ENCODE results near the gene ELANE.

Gene ELANE

GRCh38 chr19:858284-858683, 6.2 kb downstream of the ELANE start:
- ATAC-seq, result no peak
- TF ChIP-seq POU6F1 (CRISPR knock-in tag; IDR thresholded peaks at IDR 0.05; ENCODE audit: borderline replicate concordance, low read depth), result no peak
- no peak for TF ChIP-seq TSHZ2 (CRISPR knock-in tag; IDR thresholded peaks at IDR 0.05)
- no peak for TF ChIP-seq GLIS3 (CRISPR knock-in tag; IDR thresholded peaks at IDR 0.05)
- TF ChIP-seq OSR1 (CRISPR knock-in tag; IDR thresholded peaks at IDR 0.05), result no peak
- TF ChIP-seq SNAI2 (CRISPR knock-in tag; IDR thresholded peaks at IDR 0.05), result no peak
- TF ChIP-seq CREB5 (CRISPR knock-in tag; IDR thresholded peaks at IDR 0.05; ENCODE audit: low read depth), result no peak
- TF ChIP-seq ZFP3 (CRISPR knock-in tag; IDR thresholded peaks at IDR 0.05), result no peak
- TF ChIP-seq ZFP30 (CRISPR knock-in tag; IDR thresholded peaks at IDR 0.05), result no peak
- no peak for TF ChIP-seq PATZ1 (CRISPR knock-in tag; IDR thresholded peaks at IDR 0.05; ENCODE audit: borderline replicate concordance)
- no peak for TF ChIP-seq ARNTL (CRISPR knock-in tag; IDR thresholded peaks at IDR 0.05; ENCODE audit: borderline replicate concordance, low read depth)
- TF ChIP-seq ZNF70 (CRISPR knock-in tag; IDR thresholded peaks at IDR 0.05), result no peak
- no peak for TF ChIP-seq RARB (CRISPR knock-in tag; IDR thresholded peaks at IDR 0.05)
- no peak for TF ChIP-seq BACH2 (CRISPR knock-in tag; IDR thresholded peaks at IDR 0.05; ENCODE audit: borderline replicate concordance)
- TF ChIP-seq ISL1 (CRISPR knock-in tag; IDR thresholded peaks at IDR 0.05), result no peak
- TF ChIP-seq ZNF8 (CRISPR knock-in tag; IDR thresholded peaks at IDR 0.05), result no peak
- no peak for TF ChIP-seq CSRNP3 (CRISPR knock-in tag; IDR thresholded peaks at IDR 0.05)
- no peak for TF ChIP-seq PPARA (CRISPR knock-in tag; IDR thresholded peaks at IDR 0.05; ENCODE audit: borderline replicate concordance)
- TF ChIP-seq ESRRG (CRISPR knock-in tag; IDR thresholded peaks at IDR 0.05), result no peak
- TF ChIP-seq ZNF565 (CRISPR knock-in tag; conservative IDR thresholded peaks at IDR 0.05; ENCODE audit: low read depth), result no peak

- TF ChIP-seq PATZ1 (CRISPR knock-in tag; IDR thresholded peaks at IDR 0.05; ENCODE audit: borderline replicate concordance), result no peak
- TF ChIP-seq ZFP30 (CRISPR knock-in tag; IDR thresholded peaks at IDR 0.05), result no peak
- TF ChIP-seq PPARA (CRISPR knock-in tag; IDR thresholded peaks at IDR 0.05; ENCODE audit: borderline replicate concordance), result no peak
- no peak for TF ChIP-seq TCF4 (CRISPR knock-in tag; IDR thresholded peaks at IDR 0.05; ENCODE audit: borderline replicate concordance)
- TF ChIP-seq ZNF8 (CRISPR knock-in tag; IDR thresholded peaks at IDR 0.05), result no peak
- no peak for TF ChIP-seq GLIS3 (CRISPR knock-in tag; IDR thresholded peaks at IDR 0.05)
- TF ChIP-seq SNAI2 (CRISPR knock-in tag; IDR thresholded peaks at IDR 0.05), result no peak
- no peak for TF ChIP-seq BACH2 (CRISPR knock-in tag; IDR thresholded peaks at IDR 0.05; ENCODE audit: borderline replicate concordance)
- no peak for TF ChIP-seq ZNF565 (CRISPR knock-in tag; conservative IDR thresholded peaks at IDR 0.05; ENCODE audit: low read depth)
- no peak for TF ChIP-seq OSR1 (CRISPR knock-in tag; IDR thresholded peaks at IDR 0.05)
- TF ChIP-seq ZC3H10 (CRISPR knock-in tag; IDR thresholded peaks at IDR 0.05), result no peak
- TF ChIP-seq CREB5 (CRISPR knock-in tag; IDR thresholded peaks at IDR 0.05; ENCODE audit: low read depth), result no peak
- no peak for TF ChIP-seq CSRNP3 (CRISPR knock-in tag; IDR thresholded peaks at IDR 0.05)
- TF ChIP-seq ZNF70 (CRISPR knock-in tag; IDR thresholded peaks at IDR 0.05), result no peak
- no peak for ATAC-seq
Observed at GRCh38 chr19:858868-859843, 7.1 kb downstream of the ELANE start, which contains the start of gene CFD. Gene CFD, plus strand, starts transcription at chr19:859664. Its CDS starts 26 bp downstream, at chr19:859690.

Measured in SK-N-SH treated with all-trans-retinoic acid at 6 μM for 48 hours (cell line).